B cell (primary cell): ENCODE data around the gene C7. TPM values are rescaled to one million over a fixed set of nuclear protein-coding genes. Genes with fewer than 3 reads are reported as not detected.
"Not testable (repeated sequence)": the region's sequence is repeated elsewhere in the genome, so short reads cannot be mapped to it uniquely, and the experiment has no call there.

ENCODE experiments used
- ATAC-seq: fragments of 200-7000 bp; cut with Tn5 transposase; one replicate; pipeline ENCODE4 v1.10.0; 2021; ENCODE audit warnings: low read depth, mild to moderate bottlenecking, moderate number of reproducible peaks, moderate library complexity
- CTCF ChIA-PET: fragments of 350-600 bp; sonication (Branson Sonifier 250); formaldehyde crosslinking; loops from one replicate; lab custom pipeline; 2021; ENCODE audit warnings: antibody characterized with exemption, inconsistent platforms; lab: Charles Lee
- POLR2A ChIA-PET: fragments of 350-600 bp; sonication (Branson Sonifier 250); formaldehyde crosslinking; loops from one replicate; lab custom pipeline; 2021; ENCODE audit warnings: antibody characterized with exemption; lab: Charles Lee
- DNase-seq: peaks from one replicate; pipeline ENCODE4 v3.0.0; 2013
- H2AFZ ChIP-seq: 2 replicates; pipeline ENCODE4 v1.6.1; 2012; ENCODE audit warnings: mild to moderate bottlenecking, low read depth, low read length; ENCODE audit not compliant: insufficient read depth, poor library complexity, severe bottlenecking
- H3K27ac ChIP-seq, 2 donors: 1 replicate in 1 of 2; 2 replicates in 1 of 2; pipeline ENCODE4 v1.5.1; 2012 to 2013; ENCODE audit warnings: low read length in 2 of 2, mild to moderate bottlenecking in 2 of 2, moderate library complexity in 1 of 2
- H3K27me3 ChIP-seq, 4 experiments: fragments of 200-600 bp in 1 of 4; sonication (generic) in 1 of 4; replicated peaks in 1 of 4; 1 replicate in 2 of 4; 2 replicates in 2 of 4; pipeline versions ENCODE4 v1.6.1 to v1.7.0; 2013 to 2016; ENCODE audit warnings: low read length in 3 of 4, mild to moderate bottlenecking in 2 of 4, mixed read lengths in 1 of 4, moderate library complexity in 1 of 4; ENCODE audit not compliant: insufficient read depth in 4 of 4, control insufficient read depth in 3 of 4; ENCODE audit errors: control extremely low read depth in 1 of 4
- H3K36me3 ChIP-seq, 2 experiments: replicated peaks in 1 of 2; 1 replicate in 1 of 2; 2 replicates in 1 of 2; pipeline versions ENCODE4 v1.6.1 to v1.7.1; 2013; ENCODE audit warnings: low read length in 1 of 2; ENCODE audit not compliant: insufficient read depth in 2 of 2, control insufficient read depth in 1 of 2; ENCODE audit errors: control extremely low read depth in 1 of 2, extremely low read depth in 1 of 2
- H3K4me1 ChIP-seq, 2 donors: fragments of 200-600 bp in 1 of 2; sonication (generic) in 1 of 2; 1 replicate in 1 of 2; 2 replicates in 1 of 2; pipeline versions ENCODE4 v1.5.1 to v1.6.1; 2013 to 2017; ENCODE audit warnings: low read length in 2 of 2; ENCODE audit not compliant: control insufficient read depth in 2 of 2, insufficient read depth in 2 of 2
- H3K4me2 ChIP-seq: replicated peaks from 2 replicates; pipeline ENCODE3; 2012; ENCODE audit warnings: mild to moderate bottlenecking, low read depth, low read length; ENCODE audit not compliant: poor library complexity, severe bottlenecking
- H3K4me3 ChIP-seq, 5 experiments: fragments of 200-600 bp in 1 of 5; sonication (generic) in 1 of 5; 1 replicate in 3 of 5; 2 replicates in 2 of 5; pipeline versions ENCODE4 v1.5.1 to v1.7.0; 2011 to 2016; ENCODE audit warnings: low read length in 4 of 5, mild to moderate bottlenecking in 4 of 5, low read depth in 2 of 5, control low read depth in 1 of 5, moderate library complexity in 1 of 5; ENCODE audit not compliant: insufficient read depth in 1 of 5; ENCODE audit errors: control extremely low read depth in 1 of 5, extremely low read depth in 1 of 5
- H3K79me2 ChIP-seq: fragments of 200-600 bp; sonication (generic); one replicate; pipeline ENCODE4 v1.6.0; 2016; ENCODE audit warnings: low read length; ENCODE audit not compliant: control insufficient read depth, insufficient read depth
- H3K9ac ChIP-seq: fragments of 200-600 bp; sonication (generic); 2 replicates; pipeline ENCODE4 v1.6.1; 2017; ENCODE audit warnings: mild to moderate bottlenecking, low read length, moderate library complexity
- H3K9me3 ChIP-seq, 3 donors: one replicate each; pipeline versions ENCODE4 v1.6.1 to v1.7.1; 2013; ENCODE audit warnings: low read length in 2 of 3; ENCODE audit not compliant: control insufficient read depth in 2 of 3, insufficient read depth in 1 of 3; ENCODE audit errors: control extremely low read depth in 1 of 3
- H4K20me1 ChIP-seq: 2 replicates; pipeline ENCODE4 v1.6.0; 2012; ENCODE audit warnings: mild to moderate bottlenecking, low read length; ENCODE audit not compliant: insufficient read depth, control insufficient read depth, poor library complexity, severe bottlenecking
- H3K27ac Mint-ChIP-seq: one replicate; pipeline ENCODE4 v1.8.0; 2021; ENCODE audit warnings: mixed read lengths
- H3K27me3 Mint-ChIP-seq: one replicate; pipeline ENCODE4 v1.8.0; 2021; ENCODE audit warnings: mixed read lengths
- H3K4me1 Mint-ChIP-seq: one replicate; pipeline ENCODE4 v1.8.0; 2021; ENCODE audit warnings: mixed read lengths
- H3K4me3 Mint-ChIP-seq: one replicate; pipeline ENCODE4 v1.8.0; 2021; ENCODE audit warnings: mixed read lengths
- H3K9me3 Mint-ChIP-seq: one replicate; pipeline ENCODE4 v1.8.0; 2022; ENCODE audit warnings: mixed read lengths; ENCODE audit not compliant: insufficient read depth
- EZH2 ChIP-seq: IDR thresholded peaks from 2 replicates; pipeline ENCODE4 v1.6.1; 2012; ENCODE audit warnings: borderline replicate concordance, low read depth, mild to moderate bottlenecking, moderate library complexity, low read length; ENCODE audit not compliant: insufficient read depth, poor library complexity, severe bottlenecking
- WGBS: methylation state at CpG from one replicate; pipeline ENCODE4 v1.1.5; 2013; ENCODE audit warnings: missing lambda C conversion rate; ENCODE audit not compliant: insufficient coverage; 5-methylcytosine and 5-hydroxymethylcytosine counted together
- intact Hi-C: fragments of 100-400 bp; cut with micrococcal nuclease; formaldehyde crosslinking; loops from one replicate; pipeline ENCODE4 v1.10.0; 2022
- polyA plus RNA-seq: library from polyadenylated mRNA; depleted of rRNA; stranded (reverse); fragments of >200 nt; gene quantifications from 2 replicates; pipeline ENCODE4 v1.2.3, GENCODE V29; 2012
- small RNA-seq: library from RNA; depleted of rRNA; stranded (forward); fragments of <200 nt; gene quantifications from one replicate; pipeline ENCODE3, GENCODE V24; 2012; ENCODE audit warnings: low replicate concordance, low read depth; ENCODE audit not compliant: insufficient read length
- total RNA-seq, 2 donors: library from RNA; stranded (reverse); fragments of 120-200 nt in 1 of 2; gene quantifications; 1 replicate in 1 of 2; 2 replicates in 1 of 2; pipeline versions ENCODE4 v1.2.3 to v1.2.4, GENCODE V29; 2013 to 2022
- TF ChIP-seq, protein P1 (sequence below): fragments of 200-600 bp; IDR thresholded peaks from one replicate; pipeline ENCODE4 v1.8.0; 2022; ENCODE audit warnings: antibody characterized with exemption, mild to moderate bottlenecking

The C7 gene
- total and polyA plus RNA-seq, 2 donors (not counting 1 experiment from before 2014, with no cell fraction given) = not detected

DNA sequence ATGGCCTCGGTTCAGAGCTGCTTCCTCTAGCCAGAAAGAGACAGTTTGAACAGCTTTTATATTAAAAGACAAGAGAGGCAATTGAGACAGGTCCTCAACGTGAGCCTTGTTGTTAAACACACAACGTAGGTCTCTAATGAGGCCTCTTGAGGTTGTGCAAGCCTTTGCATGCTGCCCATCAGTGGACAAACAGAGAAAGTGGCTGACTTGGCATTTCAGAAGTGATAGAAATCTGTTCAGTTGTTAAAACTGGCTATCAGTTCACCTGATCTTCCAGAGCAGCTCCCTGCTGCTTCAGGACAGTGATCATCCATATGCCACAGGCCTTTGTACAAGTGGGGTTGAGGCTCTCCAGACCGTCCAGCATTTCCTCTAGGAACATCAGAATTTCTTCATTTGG lies 103.0 kb downstream of the C7 start:
- no peak overlapping the region for H3K4me2 ChIP-seq
- ChIA-PET POLR2A (no interaction called here), CTCF (no interaction called here)
- H3K4me1 ChIP-seq = no peaks in the 10 kb centered on the region
- Mint-ChIP-seq H3K9me3 (no peaks in the 10 kb centered on the region), H3K27me3 (no peaks in the 10 kb centered on the region), H3K4me1 (no peaks in the 10 kb centered on the region), H3K4me3 (no peak overlapping the region), H3K27ac (no peak overlapping the region)
- no peaks in the 10 kb centered on the region for H3K36me3 ChIP-seq
- H3K27me3 ChIP-seq = no peaks in the 10 kb centered on the region
- no peaks in the 10 kb centered on the region for H4K20me1 ChIP-seq
- TF ChIP-seq, protein P1, sequence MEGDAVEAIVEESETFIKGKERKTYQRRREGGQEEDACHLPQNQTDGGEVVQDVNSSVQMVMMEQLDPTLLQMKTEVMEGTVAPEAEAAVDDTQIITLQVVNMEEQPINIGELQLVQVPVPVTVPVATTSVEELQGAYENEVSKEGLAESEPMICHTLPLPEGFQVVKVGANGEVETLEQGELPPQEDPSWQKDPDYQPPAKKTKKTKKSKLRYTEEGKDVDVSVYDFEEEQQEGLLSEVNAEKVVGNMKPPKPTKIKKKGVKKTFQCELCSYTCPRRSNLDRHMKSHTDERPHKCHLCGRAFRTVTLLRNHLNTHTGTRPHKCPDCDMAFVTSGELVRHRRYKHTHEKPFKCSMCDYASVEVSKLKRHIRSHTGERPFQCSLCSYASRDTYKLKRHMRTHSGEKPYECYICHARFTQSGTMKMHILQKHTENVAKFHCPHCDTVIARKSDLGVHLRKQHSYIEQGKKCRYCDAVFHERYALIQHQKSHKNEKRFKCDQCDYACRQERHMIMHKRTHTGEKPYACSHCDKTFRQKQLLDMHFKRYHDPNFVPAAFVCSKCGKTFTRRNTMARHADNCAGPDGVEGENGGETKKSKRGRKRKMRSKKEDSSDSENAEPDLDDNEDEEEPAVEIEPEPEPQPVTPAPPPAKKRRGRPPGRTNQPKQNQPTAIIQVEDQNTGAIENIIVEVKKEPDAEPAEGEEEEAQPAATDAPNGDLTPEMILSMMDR = no peak
- TF ChIP-seq EZH2 = no peak
- no peak overlapping the region for H3K27ac ChIP-seq
- no peaks in the 10 kb centered on the region for H3K79me2 ChIP-seq
- no peak overlapping the region for H3K9ac ChIP-seq
- no peak for ATAC-seq
- H3K9me3 ChIP-seq = no peaks in the 10 kb centered on the region
- intact Hi-C loops = no loop called here
- WGBS = 56% methylated on average over 3 of the region's 4 CpGs
- no peak for DNase-seq
- H2AFZ ChIP-seq = no peak overlapping the region
- H3K4me3 ChIP-seq = no peak overlapping the region

DNA sequence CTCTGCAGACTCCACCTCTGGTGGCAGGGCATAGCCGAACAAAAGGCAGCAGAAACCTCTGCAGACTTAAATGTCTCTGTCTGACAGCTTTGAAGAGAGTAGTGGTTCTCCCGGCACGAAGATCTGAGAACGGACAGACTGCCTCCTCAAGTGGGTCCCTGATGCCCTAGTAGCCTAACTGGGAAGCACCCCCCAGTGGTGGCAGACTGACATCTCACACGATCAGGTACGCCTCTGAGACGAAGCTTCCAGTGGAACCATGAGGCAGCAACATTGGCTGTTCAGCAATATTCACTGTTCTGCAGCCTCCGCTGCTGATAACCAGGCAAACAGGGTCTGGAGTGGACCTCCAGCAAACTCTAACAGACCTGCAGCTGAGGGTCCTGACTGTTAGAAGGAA lies 113.3 kb downstream of the C7 start:
- H3K27me3 Mint-ChIP-seq, intact Hi-C loops, CTCF ChIA-PET: not testable (repeated sequence)

More for the DNA sequence above, 113.3 kb downstream of the C7 start:
- H3K27me3 ChIP-seq, H3K9me3 Mint-ChIP-seq, H3K9ac ChIP-seq, H3K4me1 ChIP-seq, ATAC-seq, H3K4me2 ChIP-seq, H3K4me3 ChIP-seq, H4K20me1 ChIP-seq, DNase-seq, H3K27ac Mint-ChIP-seq, H2AFZ ChIP-seq, H3K4me1 Mint-ChIP-seq, H3K79me2 ChIP-seq, H3K27ac ChIP-seq, H3K4me3 Mint-ChIP-seq, H3K36me3 ChIP-seq, POLR2A ChIA-PET: not testable (repeated sequence)
- 98% methylated on average over 7 of the region's 8 CpGs for WGBS
- H3K9me3 ChIP-seq = peaks cover 0 to 15% (median 0%) of the 10 kb centered on the region in 3 donors

Small RNA genes lying within 50 kb of the gene (small RNA-seq; reads per million reads assigned to genes)
- gene AC114967.1 (not detected), gene RNU7-161P (not detected)

Other genes starting within 250 kb of the C7 start
- gene PTGER4, start 229.6 kb upstream of the C7 start, total RNA-seq = 26.3 and 26.8 TPM in 2 replicates
- gene PTGER4, start 229.6 kb upstream of the C7 start, polyA plus RNA-seq = 76.7 and 85.4 TPM in 2 replicates
- 15.8 and 18.2 TPM in 2 replicates for gene TTC33, start 153.5 kb upstream of the C7 start, total RNA-seq
- gene TTC33, start 153.5 kb upstream of the C7 start, polyA plus RNA-seq = 1.7 and 2.1 TPM in 2 replicates
- gene PRKAA1, start 111.1 kb upstream of the C7 start, total RNA-seq = 103 and 107 TPM in 2 replicates
- 39.9 and 44.9 TPM in 2 replicates for gene PRKAA1, start 111.1 kb upstream of the C7 start, polyA plus RNA-seq
- 1,932 and 2,240 TPM in 2 replicates for gene RPL37, start 74.3 kb upstream of the C7 start, total RNA-seq
- 141 and 173 TPM in 2 replicates for gene RPL37, start 74.3 kb upstream of the C7 start, polyA plus RNA-seq
- gene CARD6, start 68.1 kb upstream of the C7 start, total RNA-seq = 2.0 and 2.7 TPM in 2 replicates
- gene CARD6, start 68.1 kb upstream of the C7 start, polyA plus RNA-seq = 0.45 and 0.72 TPM in 2 replicates
- gene MROH2B, start 161.8 kb downstream of the C7 start, total RNA-seq = not detected in 2 replicates
- not detected in 2 replicates for gene MROH2B, start 161.8 kb downstream of the C7 start, polyA plus RNA-seq